CD4-positive, alpha-beta T cell (primary cell): Measurements from ENCODE around the gene MAP2K4. TPM values are rescaled to one million over a fixed set of nuclear protein-coding genes. Genes with fewer than 3 reads are reported as not detected.

Experiments used
- ATAC-seq: fragments of 200-7000 bp; cut with Tn5 transposase; one replicate; pipeline ENCODE4 v1.10.0; 2022; ENCODE audit warnings: mild to moderate bottlenecking; ENCODE audit not compliant: poor library complexity
- CTCF ChIA-PET: fragments of 350-600 bp; sonication (Branson Sonifier 250); formaldehyde crosslinking; loops from one replicate; lab custom pipeline; 2021; ENCODE audit warnings: antibody characterized with exemption, inconsistent platforms; lab: Charles Lee
- POLR2A ChIA-PET: fragments of 350-600 bp; sonication (Branson Sonifier 250); formaldehyde crosslinking; loops from one replicate; lab custom pipeline; 2021; ENCODE audit warnings: antibody characterized with exemption, inconsistent platforms; lab: Charles Lee
- DNase-seq, 14 experiments: peaks; one replicate each; pipeline ENCODE4 v3.0.0-alpha.2; 2013 to 2020; ENCODE audit warnings: mixed read lengths in 2 of 14
- H3K27ac ChIP-seq, 2 donors: one replicate each; pipeline versions ENCODE4 v1.5.1 to v1.7.0; 2013; ENCODE audit warnings: low read length in 2 of 2, low read depth in 1 of 2, mild to moderate bottlenecking in 1 of 2
- H3K27me3 ChIP-seq, 2 experiments: 1 replicate in 1 of 2; 2 replicates in 1 of 2; pipeline versions ENCODE4 v1.6.1 to v1.7.0; 2013; ENCODE audit warnings: low read length in 2 of 2, control low read depth in 1 of 2, mild to moderate bottlenecking in 1 of 2, moderate library complexity in 1 of 2; ENCODE audit not compliant: insufficient read depth in 2 of 2, control insufficient read depth in 1 of 2
- H3K36me3 ChIP-seq: one replicate; pipeline ENCODE4 v1.6.1; 2013; ENCODE audit warnings: low read length, control low read depth; ENCODE audit not compliant: insufficient read depth
- H3K4me1 ChIP-seq: one replicate; pipeline ENCODE4 v1.6.1; 2013; ENCODE audit warnings: low read length, control low read depth; ENCODE audit not compliant: insufficient read depth
- H3K4me3 ChIP-seq: one replicate; pipeline ENCODE4 v1.5.1; 2013; ENCODE audit warnings: mild to moderate bottlenecking, low read length, moderate library complexity
- H3K9me3 ChIP-seq, 2 experiments: 1 replicate in 1 of 2; 2 replicates in 1 of 2; pipeline versions ENCODE4 v1.6.1 to v1.7.0; 2013; ENCODE audit warnings: low read length in 2 of 2, mild to moderate bottlenecking in 2 of 2, control low read depth in 1 of 2, moderate library complexity in 1 of 2; ENCODE audit not compliant: control insufficient read depth in 1 of 2, insufficient read depth in 1 of 2
- H3K27ac Mint-ChIP-seq: one replicate; pipeline ENCODE4 v1.8.0; 2020; ENCODE audit warnings: mixed read lengths
- H3K27me3 Mint-ChIP-seq: one replicate; pipeline ENCODE4 v1.8.0; 2021; ENCODE audit warnings: mixed read lengths
- H3K36me3 Mint-ChIP-seq: one replicate; pipeline ENCODE4 v1.8.0; 2021; ENCODE audit warnings: low read depth, mixed read lengths
- H3K4me1 Mint-ChIP-seq: one replicate; pipeline ENCODE4 v1.8.0; 2021; ENCODE audit warnings: low read depth, mixed read lengths
- H3K4me3 Mint-ChIP-seq: one replicate; pipeline ENCODE4 v1.8.0; 2020; ENCODE audit warnings: mild to moderate bottlenecking, mixed read lengths
- H3K9me3 Mint-ChIP-seq: one replicate; pipeline ENCODE4 v1.8.0; 2020; ENCODE audit warnings: mixed read lengths
- intact Hi-C, 2 experiments: fragments of 100-400 bp; cut with DNase I in 1 of 2; cut with micrococcal nuclease in 1 of 2; formaldehyde crosslinking; loops; one replicate each; pipeline versions ENCODE4 v1.15.1 to v1.9.0; 2023 to 2025; cut with DNase I, micrococcal nuclease
- total RNA-seq, 174 experiments: library from RNA in 2 of 174; stranded (reverse) in 2 of 174; gene quantifications; one replicate each; pipeline ENCODE4 v1.2.3 and lab custom pipeline; 2021 to 2026
- TF ChIP-seq, protein P1 (sequence below): fragments of 200-600 bp; IDR thresholded peaks from one replicate; pipeline ENCODE4 v1.8.0; 2022; ENCODE audit warnings: antibody characterized with exemption, mild to moderate bottlenecking

Gene MAP2K4
- total RNA-seq, 2 experiments from 2014 or later: 22.4 to 22.6 TPM

DNA sequence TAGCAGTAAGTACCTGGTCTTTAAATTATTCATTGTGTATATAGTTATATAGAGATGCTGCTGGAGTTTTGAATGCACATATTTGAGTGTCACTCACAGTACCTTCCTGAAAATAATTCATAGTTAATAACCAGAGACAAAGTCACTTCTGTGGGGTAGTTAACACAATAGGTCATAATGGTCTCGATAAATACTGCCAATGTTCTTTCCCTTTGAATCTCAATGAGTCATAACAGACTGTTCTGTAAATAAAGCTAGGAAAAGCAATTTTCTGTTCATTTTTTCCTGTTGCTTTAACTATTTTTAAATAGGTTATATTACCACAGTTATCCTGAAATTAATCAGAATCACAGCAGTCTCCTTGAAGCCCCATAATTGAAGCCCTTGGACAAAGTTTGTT is 87.2 kb downstream of the MAP2K4 start:
- TF ChIP-seq, protein P1, sequence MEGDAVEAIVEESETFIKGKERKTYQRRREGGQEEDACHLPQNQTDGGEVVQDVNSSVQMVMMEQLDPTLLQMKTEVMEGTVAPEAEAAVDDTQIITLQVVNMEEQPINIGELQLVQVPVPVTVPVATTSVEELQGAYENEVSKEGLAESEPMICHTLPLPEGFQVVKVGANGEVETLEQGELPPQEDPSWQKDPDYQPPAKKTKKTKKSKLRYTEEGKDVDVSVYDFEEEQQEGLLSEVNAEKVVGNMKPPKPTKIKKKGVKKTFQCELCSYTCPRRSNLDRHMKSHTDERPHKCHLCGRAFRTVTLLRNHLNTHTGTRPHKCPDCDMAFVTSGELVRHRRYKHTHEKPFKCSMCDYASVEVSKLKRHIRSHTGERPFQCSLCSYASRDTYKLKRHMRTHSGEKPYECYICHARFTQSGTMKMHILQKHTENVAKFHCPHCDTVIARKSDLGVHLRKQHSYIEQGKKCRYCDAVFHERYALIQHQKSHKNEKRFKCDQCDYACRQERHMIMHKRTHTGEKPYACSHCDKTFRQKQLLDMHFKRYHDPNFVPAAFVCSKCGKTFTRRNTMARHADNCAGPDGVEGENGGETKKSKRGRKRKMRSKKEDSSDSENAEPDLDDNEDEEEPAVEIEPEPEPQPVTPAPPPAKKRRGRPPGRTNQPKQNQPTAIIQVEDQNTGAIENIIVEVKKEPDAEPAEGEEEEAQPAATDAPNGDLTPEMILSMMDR: no peak
- Mint-ChIP-seq H3K36me3 (peaks cover 82% of the 10 kb centered on the region), H3K4me1 (peaks cover 12% of the 10 kb centered on the region), H3K27ac (no peak overlapping the region), H3K4me3 (no peak overlapping the region), H3K9me3 (no peaks in the 10 kb centered on the region), H3K27me3 (no peaks in the 10 kb centered on the region)
- no peak for DNase-seq
- Histone ChIP-seq H3K36me3 (peaks cover 18% of the 10 kb centered on the region), H3K4me1 (no peaks in the 10 kb centered on the region), H3K9me3 (no peaks in the 10 kb centered on the region), H3K4me3 (no peak overlapping the region), H3K27ac (no peak overlapping the region), H3K27me3 (no peaks in the 10 kb centered on the region)
- no peak for ATAC-seq
- intact Hi-C loops: no loop called here
- POLR2A ChIA-PET: no interaction called here
- CTCF ChIA-PET: no interaction called here

DNA sequence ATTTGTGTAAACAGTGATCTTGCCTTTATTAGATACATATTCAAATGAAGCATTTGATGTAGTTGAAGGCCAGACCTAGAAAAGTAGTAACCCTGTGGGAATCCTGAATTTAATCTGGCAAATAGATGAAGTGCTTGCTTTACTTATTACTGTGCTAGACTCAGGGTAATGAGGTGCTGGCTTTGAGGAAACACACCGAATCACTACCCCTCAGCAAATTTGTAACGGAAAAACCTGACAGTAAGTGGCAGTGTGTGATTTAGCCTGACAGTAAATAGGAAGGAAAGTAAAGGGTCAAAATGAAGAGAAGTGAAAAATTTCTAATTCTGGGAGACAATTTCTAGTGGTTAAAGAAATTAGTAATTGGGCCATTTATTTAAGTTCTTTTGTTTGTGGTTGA is 90.2 kb downstream of the MAP2K4 start:
- no peak overlapping the region for H3K4me3 ChIP-seq
- no peak overlapping the region for H3K27ac Mint-ChIP-seq
- ATAC-seq (no peak), DNase-seq (no peak)
- CTCF ChIA-PET: no interaction called here
- H3K36me3 ChIP-seq: peaks cover 48% of the 10 kb centered on the region
- H3K4me1 ChIP-seq: no peaks in the 10 kb centered on the region
- H3K36me3 Mint-ChIP-seq: peaks cover 86% of the 10 kb centered on the region
- H3K27ac ChIP-seq: no peak overlapping the region
- TF ChIP-seq, protein P1: no peak
- H3K4me3 Mint-ChIP-seq: no peak overlapping the region
- H3K27me3 Mint-ChIP-seq: no peaks in the 10 kb centered on the region
- no peaks in the 10 kb centered on the region for H3K9me3 ChIP-seq
- H3K4me1 Mint-ChIP-seq: peaks cover under 1% of the 10 kb centered on the region
- no peaks in the 10 kb centered on the region for H3K9me3 Mint-ChIP-seq
- H3K27me3 ChIP-seq: no peaks in the 10 kb centered on the region
- intact Hi-C loops: no loop called here
- POLR2A ChIA-PET: no interaction called here

DNA sequence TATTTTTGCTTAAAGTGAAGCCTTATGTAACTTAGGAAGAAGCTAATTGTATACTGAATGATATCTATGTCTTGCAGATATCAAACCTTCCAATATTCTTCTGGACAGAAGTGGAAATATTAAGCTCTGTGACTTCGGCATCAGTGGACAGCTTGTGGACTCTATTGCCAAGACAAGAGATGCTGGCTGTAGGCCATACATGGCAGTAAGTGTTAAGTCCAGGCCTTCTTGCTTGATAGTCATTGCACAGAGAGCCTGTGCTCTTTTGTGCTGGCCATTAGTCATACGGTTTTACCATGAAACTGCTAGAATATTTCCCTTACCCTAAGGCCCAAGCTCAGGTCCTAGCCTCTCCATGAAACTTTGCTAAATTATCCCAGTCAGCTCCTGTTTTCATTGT is 92.5 kb downstream of the MAP2K4 start:
- no peak overlapping the region for H3K4me3 Mint-ChIP-seq
- Histone ChIP-seq H3K27ac (no peak overlapping the region), H3K27me3 (no peaks in the 10 kb centered on the region), H3K36me3 (peaks cover 61% of the 10 kb centered on the region), H3K4me3 (no peak overlapping the region), H3K4me1 (no peaks in the 10 kb centered on the region), H3K9me3 (no peaks in the 10 kb centered on the region)
- H3K4me1 Mint-ChIP-seq: no peaks in the 10 kb centered on the region
- peaks cover 84% of the 10 kb centered on the region for H3K36me3 Mint-ChIP-seq
- no peak for DNase-seq
- H3K27ac Mint-ChIP-seq: no peak overlapping the region
- intact Hi-C loops: no loop called here
- TF ChIP-seq, protein P1: no peak
- POLR2A ChIA-PET: interaction anchor here (1.2 kb wide), 1 partner anchor 116 kb away, joined by 4 read pairs; the partner anchor contains the start of gene ZNF18
- CTCF ChIA-PET: interaction anchor here (0.6 kb wide), 1 partner anchor 20 kb away, joined by 4 read pairs; no protein-coding TSS in a partner anchor
- ATAC-seq: no peak
- no peaks in the 10 kb centered on the region for H3K27me3 Mint-ChIP-seq
- no peaks in the 10 kb centered on the region for H3K9me3 Mint-ChIP-seq
